Fibroblast of lung (primary cell): ENCODE measurements around the gene ASB15. TPM values are rescaled to one million over a fixed set of nuclear protein-coding genes. Genes with fewer than 3 reads are reported as not detected.
A peak's percentile ranks its signal among the peaks of the same experiment; 100 is the strongest.

Source experiments
- DNase-seq, 2 donors: peaks; one replicate each; pipeline versions ENCODE4 v3.0.0 to v3.0.0-alpha.2; 2010; ENCODE audit warnings: low read depth in 2 of 2
- H2AFZ ChIP-seq: 2 replicates; pipeline ENCODE4 v1.5.1; 2012; ENCODE audit warnings: low read length, control low read depth, inconsistent platforms
- H3K27ac ChIP-seq: 2 replicates; pipeline ENCODE4 v1.5.1; 2011; ENCODE audit warnings: low read length, control low read depth; ENCODE audit not compliant: insufficient read depth
- H3K27me3 ChIP-seq: 2 replicates; pipeline ENCODE4 v1.5.1; 2011; ENCODE audit warnings: mild to moderate bottlenecking, low read length; ENCODE audit not compliant: control insufficient read depth, insufficient read depth
- H3K36me3 ChIP-seq: 2 replicates; pipeline ENCODE4 v1.5.1; 2011; ENCODE audit warnings: low read length; ENCODE audit not compliant: control insufficient read depth, insufficient read depth
- H3K4me1 ChIP-seq: 2 replicates; pipeline ENCODE4 v1.5.1; 2011; ENCODE audit warnings: low read length; ENCODE audit not compliant: control insufficient read depth, insufficient read depth; ENCODE audit errors: extremely low read depth
- H3K4me2 ChIP-seq: 2 replicates; pipeline ENCODE4 v1.5.1; 2011; ENCODE audit warnings: low read length, control low read depth; ENCODE audit not compliant: insufficient read depth; ENCODE audit errors: extremely low read depth
- H3K4me3 ChIP-seq, 4 experiments: fragments of 200-600 bp in 1 of 4; sonication (generic) in 1 of 4; replicated peaks in 1 of 4; 2 replicates each; pipeline ENCODE4 v1.5.1; 2011 to 2016; ENCODE audit warnings: low read length in 4 of 4, low read depth in 3 of 4, mild to moderate bottlenecking in 3 of 4, control low read depth in 2 of 4, inconsistent platforms in 1 of 4, mixed read lengths in 1 of 4; ENCODE audit not compliant: insufficient read depth in 1 of 4; ENCODE audit errors: control extremely low read depth in 1 of 4
- H3K79me2 ChIP-seq: 2 replicates; pipeline ENCODE4 v1.5.1; 2012; ENCODE audit warnings: mild to moderate bottlenecking, low read length, inconsistent platforms; ENCODE audit not compliant: control insufficient read depth, insufficient read depth
- H3K9ac ChIP-seq: 2 replicates; pipeline ENCODE4 v1.5.1; 2011; ENCODE audit warnings: mild to moderate bottlenecking, low read length, control low read depth; ENCODE audit not compliant: insufficient read depth
- H3K9me3 ChIP-seq: 2 replicates; pipeline ENCODE4 v1.5.1; 2012; ENCODE audit warnings: low read depth, low read length; ENCODE audit not compliant: control insufficient read depth, insufficient read depth
- H4K20me1 ChIP-seq: 2 replicates; pipeline ENCODE4 v1.5.1; 2011; ENCODE audit warnings: low read length; ENCODE audit not compliant: control insufficient read depth, insufficient read depth; ENCODE audit errors: extremely low read depth
- CTCF ChIP-seq, 2 donors: IDR thresholded peaks in 1 of 2; conservative IDR thresholded peaks in 1 of 2; 1 replicate in 1 of 2; 2 replicates in 1 of 2; pipeline ENCODE4 v1.5.1; 2011 to 2012; ENCODE audit warnings: low read length in 2 of 2, control low read depth in 1 of 2, inconsistent platforms in 1 of 2, low read depth in 1 of 2, mild to moderate bottlenecking in 1 of 2
- EZH2 ChIP-seq: IDR thresholded peaks from 2 replicates; pipeline ENCODE4 v1.5.1; 2012; ENCODE audit warnings: low read length, control low read depth, mild to moderate bottlenecking; ENCODE audit errors: missing control alignments
- polyA plus RNA-seq, 2 donors: library from polyadenylated mRNA; depleted of rRNA in 1 of 2; stranded (reverse) in 1 of 2; unstranded in 1 of 2; fragments of >200 nt; gene quantifications; 2 replicates each; pipeline ENCODE4 v1.2.1, GENCODE V29; 2011 to 2012; ENCODE audit warnings: missing spikeins in 1 of 2
- total RNA-seq: library from RNA; depleted of rRNA; stranded (reverse); fragments of >200 nt; gene quantifications from 2 replicates; pipeline ENCODE4 v1.2.1, GENCODE V29; 2014

ASB15 gene
- total and polyA plus RNA-seq, 2 donors (not counting 1 experiment from before 2014, with no cell fraction given) = not detected

DNA sequence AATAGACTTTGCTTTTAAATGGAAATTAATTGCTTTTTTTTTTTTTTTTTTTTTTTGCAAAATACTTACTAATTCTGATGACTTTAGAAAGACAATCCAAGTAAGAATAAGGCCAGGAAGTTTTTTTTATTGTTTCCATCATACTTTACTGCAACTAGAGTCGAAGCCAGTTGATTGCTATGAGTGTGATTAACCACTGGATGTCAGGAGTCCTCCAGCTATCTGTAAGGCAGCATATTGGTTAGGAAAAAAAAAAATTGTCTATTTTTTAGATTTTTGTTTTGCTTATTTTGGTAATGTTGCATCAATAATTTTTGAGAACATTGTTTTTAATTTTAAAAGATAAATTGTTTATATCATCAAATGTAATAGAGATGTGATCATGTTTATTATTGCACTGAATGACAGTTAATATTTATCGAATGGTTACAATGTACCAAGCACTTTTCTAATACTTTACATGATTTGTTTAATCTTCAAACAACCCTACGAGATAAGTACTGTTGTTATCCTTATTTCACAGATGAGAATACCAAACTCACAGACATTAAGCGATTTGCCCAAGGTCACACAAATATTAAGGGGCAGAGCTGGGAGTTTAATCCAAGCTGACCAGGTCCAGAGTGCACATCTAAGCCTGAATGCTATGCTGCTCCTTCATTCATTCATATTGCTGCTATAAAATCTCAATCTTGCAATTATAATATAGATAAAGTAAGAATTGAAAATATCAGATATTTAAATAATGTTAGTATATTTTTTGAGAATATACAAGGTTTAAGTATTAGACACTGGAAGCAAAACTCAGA, 34.1 kb downstream of the ASB15 start:
- no peaks in the 10 kb centered on the region for H3K4me1 ChIP-seq
- no peak overlapping the region for H3K27ac ChIP-seq
- no peak overlapping the region for H3K9ac ChIP-seq
- peak; percentile 26 to 76 for DNase-seq
- TF ChIP-seq CTCF (conservative IDR thresholded peaks at IDR 0.05 in 1 of 2, IDR thresholded peaks at IDR 0.05 in 1 of 2; ENCODE audit: low read depth in 1 of 2, low read length in 2 of 2) = peak; percentile 72 to 73
- TF ChIP-seq EZH2 = no peak
- no peaks in the 10 kb centered on the region for H3K27me3 ChIP-seq
- no peaks in the 10 kb centered on the region for H3K79me2 ChIP-seq
- H4K20me1 ChIP-seq = no peaks in the 10 kb centered on the region
- no peaks in the 10 kb centered on the region for H3K36me3 ChIP-seq
- no peak overlapping the region for H2AFZ ChIP-seq
- no peak overlapping the region for H3K4me2 ChIP-seq
- H3K4me3 ChIP-seq = no peak overlapping the region
- H3K9me3 ChIP-seq = no peaks in the 10 kb centered on the region

GRCh38 chr7:123637203-123637602, 35.6 kb downstream of the ASB15 start:
- DNase-seq = no peak
- H3K27ac ChIP-seq = no peak overlapping the region
- no peaks in the 10 kb centered on the region for H3K36me3 ChIP-seq
- no peaks in the 10 kb centered on the region for H3K27me3 ChIP-seq
- TF ChIP-seq EZH2 = no peak
- TF ChIP-seq CTCF (conservative IDR thresholded peaks at IDR 0.05 in 1 of 2, IDR thresholded peaks at IDR 0.05 in 1 of 2; ENCODE audit: low read depth in 1 of 2, low read length in 2 of 2) = no peak
- no peaks in the 10 kb centered on the region for H4K20me1 ChIP-seq
- H3K4me2 ChIP-seq = no peak overlapping the region
- no peak overlapping the region for H3K4me3 ChIP-seq
- no peak overlapping the region for H3K9ac ChIP-seq
- no peak overlapping the region for H2AFZ ChIP-seq
- H3K9me3 ChIP-seq = no peaks in the 10 kb centered on the region
- no peaks in the 10 kb centered on the region for H3K4me1 ChIP-seq
- no peaks in the 10 kb centered on the region for H3K79me2 ChIP-seq

GRCh38 chr7:123637878-123638277, 36.3 kb downstream of the ASB15 start:
- no peaks in the 10 kb centered on the region for H3K27me3 ChIP-seq
- H3K27ac ChIP-seq = no peak overlapping the region
- no peak overlapping the region for H2AFZ ChIP-seq
- no peaks in the 10 kb centered on the region for H4K20me1 ChIP-seq
- H3K4me3 ChIP-seq = no peak overlapping the region
- H3K36me3 ChIP-seq = no peaks in the 10 kb centered on the region
- no peak overlapping the region for H3K9ac ChIP-seq
- H3K9me3 ChIP-seq = no peaks in the 10 kb centered on the region
- H3K4me2 ChIP-seq = no peak overlapping the region
- no peaks in the 10 kb centered on the region for H3K79me2 ChIP-seq
- no peaks in the 10 kb centered on the region for H3K4me1 ChIP-seq
- TF ChIP-seq EZH2 (no peak), CTCF (conservative IDR thresholded peaks at IDR 0.05 in 1 of 2, IDR thresholded peaks at IDR 0.05 in 1 of 2; ENCODE audit: low read depth in 1 of 2, low read length in 2 of 2) (no peak)
- DNase-seq = no peak
